HG02870 (cell line): ENCODE measurements around the gene C6orf141.

Experiments
- ATAC-seq: cut with Tn5 transposase; IDR thresholded peaks from one replicate; pipeline ENCODE4 v1.9.1; 2021; ENCODE audit warnings: mild to moderate bottlenecking, moderate library complexity; ENCODE audit not compliant: unreplicated experiment

C6orf141 gene

GRCh38 chr6:49550492-49551077 lies at the start of gene C6orf141:
TSS of gene C6orf141 (plus strand) at chr6:49550668. CDS start at chr6:49550793, 125 bp downstream.
- ATAC-seq = peak; percentile 67

- ATAC-seq = no peak
These were observed 45.8 kb upstream of the C6orf141 start for GRCh38 chr6:49504666-49505065.

- no peak for ATAC-seq
These were observed 43.8 kb upstream of the C6orf141 start for GRCh38 chr6:49506569-49507111.

GRCh38 chr6:49509342-49509741 lies 41.1 kb upstream of the C6orf141 start:
- no peak for ATAC-seq

- ATAC-seq = no peak
These were observed 37.1 kb upstream of the C6orf141 start for GRCh38 chr6:49513153-49513989.

GRCh38 chr6:49514571-49515484 lies 35.6 kb upstream of the C6orf141 start:
- ATAC-seq = no peak

GRCh38 chr6:49515485-49516146 lies 34.9 kb upstream of the C6orf141 start:
- ATAC-seq = no peak

GRCh38 chr6:49516147-49516505 lies 34.3 kb upstream of the C6orf141 start:
- no peak for ATAC-seq

- ATAC-seq = no peak
These were observed 32.5 kb upstream of the C6orf141 start for GRCh38 chr6:49517919-49518318.

GRCh38 chr6:49519660-49520059 lies 30.8 kb upstream of the C6orf141 start:
- ATAC-seq = peak; percentile 94

GRCh38 chr6:49522710-49523593 lies 27.5 kb upstream of the C6orf141 start:
- ATAC-seq = no peak

- ATAC-seq = no peak
These were observed 26.6 kb upstream of the C6orf141 start for GRCh38 chr6:49523901-49524300.

- ATAC-seq = no peak
These were observed 25.9 kb upstream of the C6orf141 start for GRCh38 chr6:49524541-49524940.

- no peak for ATAC-seq
These were observed 23.9 kb upstream of the C6orf141 start for GRCh38 chr6:49526598-49526997.

- no peak for ATAC-seq
These were observed 23.1 kb upstream of the C6orf141 start for GRCh38 chr6:49527320-49527719.

GRCh38 chr6:49528571-49528970 lies 21.9 kb upstream of the C6orf141 start:
- ATAC-seq = no peak

GRCh38 chr6:49530141-49530776 lies 20.2 kb upstream of the C6orf141 start:
- ATAC-seq = no peak

GRCh38 chr6:49531774-49532569 lies 18.5 kb upstream of the C6orf141 start:
- peak; percentile 94 for ATAC-seq
